Skeletal muscle tissue (tissue), 4 donors: Measurements from ENCODE around the gene EIF5A. TPM values are rescaled to one million over a fixed set of nuclear protein-coding genes. Genes with fewer than 3 reads are reported as not detected.

Experiments used
- H3K27ac ChIP-seq: one replicate; pipeline ENCODE4 v1.7.0; 2013; ENCODE audit warnings: mild to moderate bottlenecking, low read depth, low read length, inconsistent platforms
- H3K27me3 ChIP-seq, 3 donors: one replicate each; pipeline ENCODE4 v1.7.0; 2013; ENCODE audit warnings: low read length in 3 of 3; ENCODE audit not compliant: control insufficient read depth in 3 of 3, insufficient read depth in 3 of 3
- H3K36me3 ChIP-seq, 3 donors: one replicate each; pipeline ENCODE4 v1.7.0; 2013; ENCODE audit warnings: low read length in 3 of 3; ENCODE audit not compliant: control insufficient read depth in 3 of 3, insufficient read depth in 3 of 3
- H3K4me1 ChIP-seq, 3 donors: one replicate each; pipeline ENCODE4 v1.7.0; 2013; ENCODE audit warnings: low read length in 3 of 3, mild to moderate bottlenecking in 3 of 3; ENCODE audit not compliant: control insufficient read depth in 3 of 3, insufficient read depth in 3 of 3
- H3K4me3 ChIP-seq, 3 donors: one replicate each; pipeline ENCODE4 v1.7.0; 2013; ENCODE audit warnings: low read length in 3 of 3
- H3K9ac ChIP-seq, 3 donors: one replicate each; pipeline ENCODE4 v1.7.0; 2013; ENCODE audit warnings: low read length in 3 of 3, mild to moderate bottlenecking in 3 of 3, moderate library complexity in 2 of 3, low read depth in 1 of 3
- H3K9me3 ChIP-seq, 3 donors: one replicate each; pipeline ENCODE4 v1.7.0; 2013; ENCODE audit warnings: low read length in 3 of 3; ENCODE audit not compliant: control insufficient read depth in 3 of 3
- total RNA-seq: library from RNA; depleted of rRNA; stranded (reverse); fragments of >200 nt; gene quantifications from one replicate; pipeline ENCODE4 v1.2.3, GENCODE V29; 2014
- donor health status: Osteomylitis.

EIF5A gene
- total RNA-seq, 1 donor from 2014 or later = 185 TPM

GRCh38 chr17:7352910-7353635, 45.6 kb downstream of the EIF5A start:
- Histone ChIP-seq H3K9me3 (no peaks in the 10 kb centered on the region), H3K9ac (peak overlapping the region; percentile 92 to 99 (median 92)), H3K27ac (peak overlapping the region; percentile 98), H3K4me3 (peak overlapping the region; percentile 78 to 90 (median 80)), H3K4me1 (peaks cover 41 to 81% (median 61%) of the 10 kb centered on the region in 3 donors), H3K27me3 (no peaks in the 10 kb centered on the region), H3K36me3 (no peaks in the 10 kb centered on the region)

GRCh38 chr17:7354262-7354843, 46.9 kb downstream of the EIF5A start:
- no peaks in the 10 kb centered on the region for H3K9me3 ChIP-seq
- no peaks in the 10 kb centered on the region for H3K27me3 ChIP-seq
- H3K27ac ChIP-seq = no peak overlapping the region
- no peaks in the 10 kb centered on the region for H3K36me3 ChIP-seq
- H3K4me1 ChIP-seq = peaks cover 31 to 68% (median 50%) of the 10 kb centered on the region in 3 donors
- peak overlapping the region in 1 of 3 donors; percentile 55 for H3K9ac ChIP-seq
- H3K4me3 ChIP-seq = peak overlapping the region in 1 of 3 donors; percentile 40

GRCh38 chr17:7355053-7355452, 47.6 kb downstream of the EIF5A start, which contains the start of gene TMEM95:
Gene TMEM95 (plus strand): TSS chr17:7355156. CDS start chr17:7355205, 49 bp downstream.
- H3K27ac ChIP-seq = no peak within 1 kb of the TSS
- no peaks in the 10 kb centered on the region for H3K9me3 ChIP-seq
- peak within 1 kb of the TSS in 1 of 3 donors; percentile 40 for H3K4me3 ChIP-seq
- no peaks in the 10 kb centered on the region for H3K36me3 ChIP-seq
- no peaks in the 10 kb centered on the region for H3K27me3 ChIP-seq
- H3K9ac ChIP-seq = peak within 1 kb of the TSS in 2 of 3 donors; percentile 14 to 55
- peaks cover 25 to 61% (median 43%) of the 10 kb centered on the region in 3 donors for H3K4me1 ChIP-seq

- no peaks in the 10 kb centered on the region for H3K27me3 ChIP-seq
- no peak overlapping the region for H3K27ac ChIP-seq
- H3K9ac ChIP-seq = no peak overlapping the region
- no peaks in the 10 kb centered on the region for H3K36me3 ChIP-seq
- H3K9me3 ChIP-seq = no peaks in the 10 kb centered on the region
- H3K4me1 ChIP-seq = peaks cover 25 to 58% (median 40%) of the 10 kb centered on the region in 3 donors
- H3K4me3 ChIP-seq = no peak overlapping the region
Measured at GRCh38 chr17:7355573-7355972, 48.1 kb downstream of the EIF5A start.

- no peaks in the 10 kb centered on the region for H3K9me3 ChIP-seq
- no peak overlapping the region for H3K4me3 ChIP-seq
- no peaks in the 10 kb centered on the region for H3K27me3 ChIP-seq
- peak overlapping the region in 1 of 3 donors; percentile 40 for H3K9ac ChIP-seq
- peak overlapping the region; percentile 41 for H3K27ac ChIP-seq
- peaks cover 25 to 53% (median 36%) of the 10 kb centered on the region in 3 donors for H3K4me1 ChIP-seq
- no peaks in the 10 kb centered on the region for H3K36me3 ChIP-seq
Measured at GRCh38 chr17:7356072-7356549, 48.7 kb downstream of the EIF5A start.

- Histone ChIP-seq H3K27me3 (no peaks in the 10 kb centered on the region), H3K4me3 (no peak overlapping the region), H3K27ac (peak overlapping the region; percentile 41), H3K9ac (peak overlapping the region in 2 of 3 donors; percentile 39 to 40), H3K36me3 (no peaks in the 10 kb centered on the region), H3K9me3 (no peaks in the 10 kb centered on the region), H3K4me1 (peaks cover 25 to 51% (median 33%) of the 10 kb centered on the region in 3 donors)
Measured at GRCh38 chr17:7356756-7357155, 49.3 kb downstream of the EIF5A start.

- no peaks in the 10 kb centered on the region for H3K27me3 ChIP-seq
- H3K9me3 ChIP-seq = no peaks in the 10 kb centered on the region
- H3K4me1 ChIP-seq = peaks cover 24 to 50% (median 32%) of the 10 kb centered on the region in 3 donors
- H3K27ac ChIP-seq = peak overlapping the region; percentile 11
- peak overlapping the region in 1 of 3 donors; percentile 45 for H3K9ac ChIP-seq
- H3K4me3 ChIP-seq = no peak overlapping the region
- H3K36me3 ChIP-seq = no peaks in the 10 kb centered on the region
Measured at GRCh38 chr17:7357381-7357780, 50.0 kb downstream of the EIF5A start.

GRCh38 chr17:7361906-7362305, 54.5 kb downstream of the EIF5A start:
- Histone ChIP-seq H3K9ac (no peak overlapping the region), H3K27ac (no peak overlapping the region), H3K4me1 (peaks cover 3 to 8% (median 4%) of the 10 kb centered on the region in 3 donors), H3K27me3 (no peaks in the 10 kb centered on the region), H3K36me3 (no peaks in the 10 kb centered on the region), H3K4me3 (no peak overlapping the region), H3K9me3 (no peaks in the 10 kb centered on the region)
